Left lung (tissue), 10 donors: ENCODE results near the gene CSTPP1. TPM values are rescaled to one million over a fixed set of nuclear protein-coding genes. Genes with fewer than 3 reads are reported as not detected.
A peak's percentile ranks its signal among the peaks of the same experiment; 100 is the strongest.

Experiments
- ATAC-seq: fragments of 200-7000 bp; cut with Tn5 transposase; one replicate; pipeline ENCODE4 v1.9.1; 2020; ENCODE audit warnings: moderate library complexity
- DNase-seq, 4 donors: peaks; one replicate each; pipeline ENCODE4 v3.0.0-alpha.2; 2013 to 2020
- H3K27ac ChIP-seq, 2 donors: fragments of 200-600 bp; sonication (generic) in 1 of 2; one replicate each; pipeline versions ENCODE4 v1.5.0 to v1.8.0; 2020 to 2021
- H3K27me3 ChIP-seq, 2 donors: fragments of 200-600 bp; sonication (generic) in 1 of 2; one replicate each; pipeline versions ENCODE4 v1.5.0 to v1.8.0; 2020 to 2021
- H3K36me3 ChIP-seq, 2 donors: fragments of 200-600 bp; sonication (generic) in 1 of 2; one replicate each; pipeline versions ENCODE4 v1.5.0 to v1.8.0; 2020 to 2021
- H3K4me1 ChIP-seq, 2 donors: fragments of 200-600 bp; one replicate each; pipeline ENCODE4 v1.8.0; 2021
- H3K4me3 ChIP-seq, 2 donors: fragments of 200-600 bp; sonication (generic) in 1 of 2; one replicate each; pipeline versions ENCODE4 v1.5.0 to v1.8.0; 2020 to 2021; ENCODE audit warnings: mild to moderate bottlenecking in 1 of 2
- H3K9me3 ChIP-seq, 2 donors: fragments of 200-600 bp; sonication (generic) in 1 of 2; one replicate each; pipeline versions ENCODE4 v1.5.0 to v1.8.0; 2020 to 2021
- CTCF ChIP-seq, 2 donors: fragments of 200-600 bp; sonication (generic) in 1 of 2; IDR thresholded peaks; one replicate each; pipeline versions ENCODE4 v1.5.0 to v1.8.0; 2021; ENCODE audit warnings: antibody characterized with exemption in 2 of 2
- intact Hi-C, 2 donors: fragments of 100-400 bp; cut with DNase I; formaldehyde crosslinking; loops; one replicate each; pipeline versions ENCODE4 v1.11.2 to v1.14.2; 2022
- polyA plus RNA-seq, 6 donors: library from polyadenylated mRNA; unstranded; fragments of 120-200 nt; gene quantifications; one replicate each; pipeline ENCODE4 v1.2.1, GENCODE V29; 2013; ENCODE audit not compliant: insufficient read length in 6 of 6
- total RNA-seq, 2 donors: library from RNA; stranded (reverse); fragmentation: NEBNext Ultra II Directional; extraction: Animal tissue kit (Norgen Biotek cat#: 25700); gene quantifications; one replicate each; pipeline ENCODE4 v1.2.1, GENCODE V29; 2021
- donor health status: DM: no; HTN: yes; CAD: no.
- donor health status: DM: no; HTN: no; CAD: no.

Gene CSTPP1
- total and polyA plus RNA-seq, 8 donors, result 28.7 to 56.0 (median 51.4) TPM

DNA sequence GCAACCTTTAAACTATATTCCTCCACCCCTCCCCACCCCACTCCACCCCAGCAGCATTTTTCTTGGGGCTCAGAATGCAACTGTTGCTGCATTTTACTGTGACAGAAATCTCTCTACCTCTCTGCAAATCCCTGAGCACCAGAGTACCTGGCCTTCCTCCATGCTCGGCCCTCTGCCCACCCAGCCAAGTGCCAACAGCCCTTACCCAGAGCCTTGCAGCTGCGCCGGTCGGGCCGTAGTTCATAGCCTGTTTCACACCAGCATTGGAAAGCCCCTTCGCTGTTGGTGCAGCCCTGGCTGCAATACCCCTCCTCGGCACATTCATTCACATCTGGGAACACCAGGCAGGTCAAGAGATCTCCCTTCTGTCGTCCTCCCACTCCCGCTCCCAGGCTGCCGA lies 41.6 kb upstream of the CSTPP1 start:
- no peak overlapping the region for H3K4me3 ChIP-seq
- TF ChIP-seq CTCF (IDR thresholded peaks at IDR 0.05), result no peak
- H3K27ac ChIP-seq, result no peak overlapping the region
- no peak for ATAC-seq
- no peak for DNase-seq
- no peaks in the 10 kb centered on the region for H3K27me3 ChIP-seq
- no peaks in the 10 kb centered on the region for H3K4me1 ChIP-seq
- no peaks in the 10 kb centered on the region for H3K9me3 ChIP-seq
- intact Hi-C loops, result loop anchor here in 1 of 2 donors (5.0 kb wide), 1 partner anchor 257 kb away; no protein-coding TSS in a partner anchor
- no peaks in the 10 kb centered on the region for H3K36me3 ChIP-seq

DNA sequence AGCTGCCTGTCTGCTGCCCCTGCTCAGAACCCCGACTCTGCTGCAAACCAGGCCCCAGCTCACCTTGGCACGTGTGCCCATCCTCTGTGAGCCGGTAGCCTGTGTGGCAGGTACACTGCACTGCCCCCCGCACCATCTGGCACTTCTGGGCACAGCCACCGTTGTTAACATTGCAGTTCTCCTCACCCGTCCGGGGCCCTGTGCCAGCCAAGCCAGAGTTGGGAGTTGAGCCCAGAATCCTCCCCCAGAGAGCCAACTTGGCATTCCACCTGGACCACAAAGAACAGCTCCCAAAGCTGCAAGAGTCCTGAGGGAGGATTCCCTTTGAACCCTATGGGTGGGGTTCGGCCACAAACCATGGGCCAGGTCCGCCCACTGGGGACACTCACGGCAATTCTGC lies 40.7 kb upstream of the CSTPP1 start:
- intact Hi-C loops, result no loop called here
- DNase-seq, result peak in 1 of 4 donors; percentile 71
- Histone ChIP-seq H3K27me3 (no peaks in the 10 kb centered on the region), H3K4me1 (no peaks in the 10 kb centered on the region), H3K36me3 (no peaks in the 10 kb centered on the region), H3K9me3 (no peaks in the 10 kb centered on the region), H3K27ac (no peak overlapping the region), H3K4me3 (no peak overlapping the region)
- no peak for TF ChIP-seq CTCF (IDR thresholded peaks at IDR 0.05)
- ATAC-seq, result peak; percentile 83

- intact Hi-C loops, result no loop called here
- Histone ChIP-seq H3K27ac (no peak overlapping the region), H3K36me3 (no peaks in the 10 kb centered on the region), H3K27me3 (no peaks in the 10 kb centered on the region), H3K9me3 (no peaks in the 10 kb centered on the region), H3K4me3 (no peak overlapping the region), H3K4me1 (no peaks in the 10 kb centered on the region)
- TF ChIP-seq CTCF (IDR thresholded peaks at IDR 0.05), result peak in 1 of 2 donors; percentile 12
- ATAC-seq (peak; percentile 30), DNase-seq (no peak)
Measured at GRCh38 chr11:46896719-46897406, 39.7 kb upstream of the CSTPP1 start.

- intact Hi-C loops, result no loop called here
- no peaks in the 10 kb centered on the region for H3K4me1 ChIP-seq
- H3K36me3 ChIP-seq, result no peaks in the 10 kb centered on the region
- H3K4me3 ChIP-seq, result no peak overlapping the region
- TF ChIP-seq CTCF (IDR thresholded peaks at IDR 0.05), result no peak
- DNase-seq (peak in 2 of 4 donors; percentile 61 to 65), ATAC-seq (peak; percentile 76)
- no peaks in the 10 kb centered on the region for H3K9me3 ChIP-seq
- H3K27me3 ChIP-seq, result no peaks in the 10 kb centered on the region
- no peak overlapping the region for H3K27ac ChIP-seq
Measured at GRCh38 chr11:46898396-46899095, 38.0 kb upstream of the CSTPP1 start.

DNA sequence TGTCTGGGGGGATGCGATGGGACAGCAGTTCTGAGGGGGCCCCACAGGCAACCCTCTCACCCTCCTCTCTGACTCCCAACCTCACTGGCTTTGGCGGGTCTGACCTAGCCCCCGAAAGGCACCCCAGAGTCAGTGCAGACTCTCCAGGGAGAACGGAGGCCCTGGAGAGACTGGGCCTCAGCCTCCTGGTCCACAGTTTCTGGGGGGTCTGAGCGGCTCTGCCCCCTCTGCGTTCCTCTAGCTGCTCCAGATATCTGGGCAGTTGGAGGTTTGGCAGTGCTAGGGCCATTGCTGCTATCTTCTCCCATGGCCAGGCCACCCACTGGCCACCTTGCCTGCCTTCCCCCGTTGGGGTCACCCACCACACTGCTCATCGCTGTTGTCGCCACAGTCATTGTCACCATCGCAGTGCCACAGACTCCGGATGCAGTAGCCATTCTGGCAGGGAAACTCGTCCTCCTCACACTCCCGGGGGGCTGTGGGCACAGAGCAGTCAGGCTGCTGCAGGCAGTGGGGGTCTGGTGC lies 37.0 kb upstream of the CSTPP1 start:
- H3K27ac ChIP-seq, result no peak overlapping the region
- no peak for ATAC-seq
- H3K4me1 ChIP-seq, result no peaks in the 10 kb centered on the region
- no peaks in the 10 kb centered on the region for H3K36me3 ChIP-seq
- no peaks in the 10 kb centered on the region for H3K27me3 ChIP-seq
- H3K4me3 ChIP-seq, result no peak overlapping the region
- TF ChIP-seq CTCF (IDR thresholded peaks at IDR 0.05), result no peak
- H3K9me3 ChIP-seq, result no peaks in the 10 kb centered on the region
- no peak for DNase-seq
- intact Hi-C loops, result no loop called here
